ENCODE measurements around the gene TMEM132D. TPM values are rescaled to one million over a fixed set of nuclear protein-coding genes. Genes with fewer than 3 reads are reported as not detected.

TMEM132D gene
- total and polyA plus RNA-seq, 2 of the 4 experiments (the other 2 are of a cell fraction): not detected

GRCh38 chr12:129753586-129753985, 150.2 kb downstream of the TMEM132D start:
- TF ChIP-seq, protein P1, sequence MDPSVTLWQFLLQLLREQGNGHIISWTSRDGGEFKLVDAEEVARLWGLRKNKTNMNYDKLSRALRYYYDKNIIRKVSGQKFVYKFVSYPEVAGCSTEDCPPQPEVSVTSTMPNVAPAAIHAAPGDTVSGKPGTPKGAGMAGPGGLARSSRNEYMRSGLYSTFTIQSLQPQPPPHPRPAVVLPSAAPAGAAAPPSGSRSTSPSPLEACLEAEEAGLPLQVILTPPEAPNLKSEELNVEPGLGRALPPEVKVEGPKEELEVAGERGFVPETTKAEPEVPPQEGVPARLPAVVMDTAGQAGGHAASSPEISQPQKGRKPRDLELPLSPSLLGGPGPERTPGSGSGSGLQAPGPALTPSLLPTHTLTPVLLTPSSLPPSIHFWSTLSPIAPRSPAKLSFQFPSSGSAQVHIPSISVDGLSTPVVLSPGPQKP (IDR thresholded peaks at IDR 0.05; ENCODE audit: borderline replicate concordance, low read depth, low read length): no peak
- TF ChIP-seq RFX5 (IDR thresholded peaks at IDR 0.05; ENCODE audit: low read depth, low read length) (no peak), CHD1 (IDR thresholded peaks at IDR 0.05; ENCODE audit: low read depth, low read length) (no peak), CEBPB (IDR thresholded peaks at IDR 0.05; ENCODE audit: low read depth, low read length) (no peak), RCOR1 (IDR thresholded peaks at IDR 0.05; ENCODE audit: insufficient replicate concordance, low read length) (no peak), FOS (IDR thresholded peaks at IDR 0.05; ENCODE audit: low read depth, low read length) (no peak), POLR2A (IDR thresholded peaks at IDR 0.05; ENCODE audit: low read depth, low read length) (no peak), MXI1 (IDR thresholded peaks at IDR 0.05; ENCODE audit: borderline replicate concordance, low read depth, low read length) (no peak), SMC3 (IDR thresholded peaks at IDR 0.05; ENCODE audit: low read depth, low read length) (no peak)
- Histone ChIP-seq H4K20me1 (ENCODE audit: insufficient read depth, low read length) (no peaks in the 10 kb centered on the region), H2BK5ac (ENCODE audit: low read depth, low read length, poor library complexity, severe bottlenecking) (no peak overlapping the region), H3K27me3 (ENCODE audit: control insufficient read depth, insufficient read depth, low read length) (no peaks in the 10 kb centered on the region), H3K4me3 (ENCODE audit: insufficient read depth, low read depth, low read length) (no peak overlapping the region), H2BK120ac (ENCODE audit: low read depth, low read length) (no peak overlapping the region), H4K8ac (ENCODE audit: low read depth in 2 of 2, low read length in 2 of 2) (no peak overlapping the region), H3K14ac (replicated peaks; ENCODE audit: low read depth, low read length) (no peak overlapping the region), H3K18ac (ENCODE audit: low read depth, low read length) (no peak overlapping the region), H4K91ac (ENCODE audit: insufficient read depth, low read depth, low read length) (no peak overlapping the region), H3K23ac (ENCODE audit: low read depth, low read length) (no peak overlapping the region), H2BK15ac (ENCODE audit: low read depth, low read length) (no peak overlapping the region), H3K56ac (ENCODE audit: extremely low read depth, insufficient read depth, low read length) (no peak overlapping the region), H2AFZ (replicated peaks; ENCODE audit: low read length, poor library complexity) (no peak overlapping the region), H3K9me3 (ENCODE audit: control insufficient read depth, insufficient read depth, low read length) (peaks cover 23% of the 10 kb centered on the region), H3K4me1 (ENCODE audit: control insufficient read depth, insufficient read depth, low read length) (no peaks in the 10 kb centered on the region), H2BK20ac (ENCODE audit: low read depth, low read length) (no peak overlapping the region), H4K5ac (ENCODE audit: low read depth, low read length) (no peak overlapping the region), H3K9ac (ENCODE audit: low read depth, low read length) (no peak overlapping the region), H3K27ac (ENCODE audit: insufficient read depth, low read length) (no peak overlapping the region), H3K36me3 (ENCODE audit: control insufficient read depth, insufficient read depth, low read length) (no peaks in the 10 kb centered on the region), H3K4ac (ENCODE audit: low read depth, low read length) (no peak overlapping the region), H3K79me1 (ENCODE audit: low read depth in 1 of 2, low read length in 2 of 2) (no peaks in the 10 kb centered on the region), H2AK9ac (replicated peaks; ENCODE audit: low read depth, low read length, poor library complexity) (no peak overlapping the region), H3K4me2 (ENCODE audit: low read depth, low read length) (no peak overlapping the region), H3K9me1 (ENCODE audit: insufficient read depth, low read length) (no peaks in the 10 kb centered on the region), H2AK5ac (ENCODE audit: low read depth, low read length) (no peak overlapping the region)
- 0% methylated on average over 1 of the region's 6 CpGs; no CpG with 5 or more reads in 1 of the 2 experiments for WGBS, 2 experiments (ENCODE audit: extremely low coverage in 2 of 2, insufficient read length in 1 of 2)
- no peak for DNase-seq
- CTCF ChIA-PET: no interaction called here
- in situ Hi-C loops (cut with MboI; ENCODE audit: low sequenced_read_pairs): no loop called here
- no TSS peak for BruUV-seq (replicated peaks)
- intact Hi-C loops (cut with micrococcal nuclease): no loop called here
- no peak for ATAC-seq (ENCODE audit: low read depth)
- dilution Hi-C loops (cut with HindIII; ENCODE audit: low sequenced_read_pairs, unreplicated experiment): no loop called here
- POLR2A ChIA-PET (ENCODE audit: unreplicated experiment): no interaction called here
